ENCODE data around the gene NRN1L. TPM values are rescaled to one million over a fixed set of nuclear protein-coding genes. Genes with fewer than 3 reads are reported as not detected.
A peak's percentile ranks its signal among the peaks of the same experiment; 100 is the strongest.

Gene NRN1L
- total and polyA plus RNA-seq, 2 donors (not counting 3 experiments of a cell fraction or from before 2014, with no cell fraction given), result 0.37 TPM; not detected in 1

DNA sequence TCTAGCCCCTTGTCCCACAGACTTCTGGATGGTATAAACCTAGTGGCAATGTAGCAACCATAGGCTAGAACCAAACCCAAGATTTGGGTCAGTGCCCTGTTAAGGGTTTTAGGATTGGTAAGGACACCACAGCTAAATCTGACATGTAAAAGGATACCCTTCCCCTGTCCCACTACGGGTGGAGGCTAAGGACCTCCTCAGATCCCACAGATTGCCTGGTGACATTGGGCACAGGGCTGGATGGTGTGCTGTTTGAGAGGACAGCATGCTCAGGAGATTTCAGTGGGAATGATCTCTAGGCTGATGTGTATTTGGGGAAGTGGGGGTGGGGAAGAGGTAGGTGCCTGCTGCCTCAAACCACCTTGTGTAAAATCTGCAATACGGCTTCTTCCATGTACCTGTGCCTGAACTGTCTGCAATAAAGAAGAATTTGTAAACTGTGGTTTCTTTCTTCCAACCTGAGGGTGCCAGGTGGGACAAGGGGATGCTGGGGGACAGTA, 12.5 kb upstream of the NRN1L start:
- no TSS peak for BruUV-seq (replicated peaks)
- no peaks in the 10 kb centered on the region for H3K27me3 ChIP-seq (ENCODE audit: control insufficient read depth in 2 of 2, insufficient read depth in 2 of 2, low read length in 2 of 2)
- intact Hi-C loops (cut with micrococcal nuclease) (loop anchor here (2.0 kb wide), 3 partner anchors 25 to 199 kb away; partner anchors contain the start of genes CENPT and NUTF2), dilution Hi-C loops (cut with MboI; ENCODE audit: extremely low pct_ligation_motif_present, low sequenced_read_pairs) (no loop called here)
- no peak for DNase-seq (ENCODE audit: low read depth, low spot score)
- H3K27ac ChIP-seq (ENCODE audit: insufficient read depth, low read depth, low read length), result peak overlapping the region; percentile 40
- TF ChIP-seq MYC (IDR thresholded peaks at IDR 0.05; ENCODE audit: low read depth, low read length), result no peak
- TF ChIP-seq JUN (IDR thresholded peaks at IDR 0.05; ENCODE audit: borderline replicate concordance, insufficient read depth, insufficient read length, low read depth), result no peak
- no peaks in the 10 kb centered on the region for H4K20me1 ChIP-seq (replicated peaks; ENCODE audit: control insufficient read depth, extremely low read depth, insufficient read depth, low read length)
- no peaks in the 10 kb centered on the region for H3K9me3 ChIP-seq (replicated peaks; ENCODE audit: control insufficient read depth, insufficient read depth, low read length)
- peak overlapping the region; percentile 28 for H3K9ac ChIP-seq (replicated peaks; ENCODE audit: extremely low read depth, insufficient read depth, low read length)
- H3K79me2 ChIP-seq (ENCODE audit: control insufficient read depth, insufficient read depth, low read length), result peaks cover 35% of the 10 kb centered on the region
- no peak overlapping the region for H2AFZ ChIP-seq (ENCODE audit: low read depth, low read length)
- no peak overlapping the region for H3K4me2 ChIP-seq (ENCODE audit: insufficient read depth, low read length)
- POLR2A ChIA-PET, result no interaction called here
- peaks cover 15% of the 10 kb centered on the region for H3K4me1 ChIP-seq (ENCODE audit: control insufficient read depth, extremely low read depth, insufficient read depth, low read length)
- H3K9me1 ChIP-seq (replicated peaks; ENCODE audit: control insufficient read depth, extremely low read depth, insufficient read depth, low read length), result no peaks in the 10 kb centered on the region
- H3K36me3 ChIP-seq (ENCODE audit: control insufficient read depth in 2 of 2, extremely low read depth in 1 of 2, insufficient read depth in 2 of 2, low read length in 2 of 2), result peaks cover 17 to 36% of the 10 kb centered on the region in 2 experiments
- CTCF ChIA-PET, result interaction anchor here (0.6 to 1.8 kb wide), 10 partner anchors 8 to 200 kb away, joined by 3 to 16 read pairs (median 3); partner anchors contain the start of gene NRN1L
- FAIRE-seq, result no peak
- no peak overlapping the region for H3K4me3 ChIP-seq (replicated peaks in 1 of 3; ENCODE audit: insufficient read depth in 1 of 3, low read depth in 1 of 3, low read length in 3 of 3)

DNA sequence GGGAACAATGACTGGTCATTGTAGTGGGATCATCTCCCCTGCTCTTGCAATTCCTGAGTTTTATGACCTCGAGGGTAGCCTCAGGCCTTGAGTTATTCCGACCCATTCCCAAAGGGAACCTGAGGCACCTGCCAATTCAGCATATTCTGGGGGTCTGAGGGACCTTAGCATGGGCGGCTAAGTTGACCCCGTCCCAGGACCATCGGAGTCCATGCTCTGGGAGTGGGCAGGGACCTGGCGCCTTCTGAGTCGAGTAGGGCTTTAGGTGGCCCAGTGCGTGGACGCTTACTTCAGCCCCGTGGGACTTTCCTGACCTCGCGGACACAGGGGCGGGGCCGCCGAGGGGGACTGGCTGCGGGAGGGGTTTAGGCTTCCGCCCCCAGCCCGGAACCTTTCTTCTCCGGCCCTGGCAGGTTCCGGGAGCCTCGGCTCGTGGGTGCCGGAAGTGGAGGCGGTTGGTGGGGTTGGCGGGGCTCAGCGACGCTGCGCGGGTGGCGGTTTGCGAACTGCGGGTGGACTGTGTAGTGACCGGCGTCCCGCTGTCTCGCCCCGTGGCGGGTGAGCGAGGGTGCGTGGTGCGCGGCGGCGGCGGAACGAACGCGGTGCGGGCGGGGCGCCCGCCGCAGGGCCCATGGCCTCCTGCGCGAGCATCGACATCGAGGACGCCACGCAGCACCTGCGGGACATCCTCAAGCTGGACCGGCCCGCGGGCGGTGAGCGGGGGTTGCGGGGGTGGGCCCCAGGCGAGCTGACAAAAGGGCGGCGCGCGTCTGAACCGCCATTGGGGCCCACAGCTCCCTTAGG, 11.9 kb upstream of the NRN1L start, which contains the start of gene EDC4:
EDC4 (plus strand) TSS at position 422 of the 804 bp plus-strand sequence; CDS start at position 632, 210 bp downstream.
- H4K20me1 ChIP-seq (replicated peaks; ENCODE audit: control insufficient read depth, extremely low read depth, insufficient read depth, low read length), result no peaks in the 10 kb centered on the region
- H3K9ac ChIP-seq (replicated peaks; ENCODE audit: extremely low read depth, insufficient read depth, low read length), result peak within 1 kb of the TSS; percentile 91
- peak within 1 kb of the TSS; percentile 92 for H2AFZ ChIP-seq (ENCODE audit: low read depth, low read length)
- intact Hi-C loops (cut with micrococcal nuclease), result loop anchor here (2.0 kb wide), 3 partner anchors 26 to 200 kb away; partner anchors contain the start of genes CENPT and NUTF2
- dilution Hi-C loops (cut with MboI; ENCODE audit: extremely low pct_ligation_motif_present, low sequenced_read_pairs), result no loop called here
- ChIA-PET POLR2A (interaction anchor here (0.9 kb wide), 1 partner anchor 26 kb away, joined by 3 read pairs; the partner anchor contains the start of gene NUTF2), CTCF (interaction anchor here (0.5 to 3.2 kb wide), 8 partner anchors 11 to 200 kb away, joined by 3 to 18 read pairs (median 6); no protein-coding TSS in a partner anchor)
- BruUV-seq (replicated peaks), result no TSS peak
- H3K79me2 ChIP-seq (ENCODE audit: control insufficient read depth, insufficient read depth, low read length), result peaks cover 35% of the 10 kb centered on the region
- H3K4me2 ChIP-seq (ENCODE audit: insufficient read depth, low read length), result peak within 1 kb of the TSS; percentile 79
- DNase-seq (ENCODE audit: low read depth, low spot score) (peak; percentile 78), FAIRE-seq (peak; percentile 82)
- peak within 1 kb of the TSS; percentile 40 for H3K27ac ChIP-seq (ENCODE audit: insufficient read depth, low read depth, low read length)
- no peaks in the 10 kb centered on the region for H3K9me3 ChIP-seq (replicated peaks; ENCODE audit: control insufficient read depth, insufficient read depth, low read length)
- peaks cover 20 to 39% of the 10 kb centered on the region in 2 experiments for H3K36me3 ChIP-seq (ENCODE audit: control insufficient read depth in 2 of 2, extremely low read depth in 1 of 2, insufficient read depth in 2 of 2, low read length in 2 of 2)
- TF ChIP-seq POLR2A (IDR thresholded peaks at IDR 0.05; ENCODE audit: low read depth, low read length) (peak; percentile 91), POLR2AphosphoS5 (IDR thresholded peaks at IDR 0.05; ENCODE audit: insufficient read depth, low read depth, low read length) (peak; percentile 96), FOS (IDR thresholded peaks at IDR 0.05; ENCODE audit: borderline replicate concordance, insufficient read depth, low read length) (no peak), EZH2 (IDR thresholded peaks at IDR 0.05; ENCODE audit: borderline replicate concordance, low read depth, low read length, severe bottlenecking) (no peak), MYC (IDR thresholded peaks at IDR 0.05; ENCODE audit: low read depth, low read length) (no peak), JUN (IDR thresholded peaks at IDR 0.05; ENCODE audit: borderline replicate concordance, insufficient read depth, insufficient read length, low read depth) (no peak), GATA2 (IDR thresholded peaks at IDR 0.05; ENCODE audit: insufficient read depth, insufficient read length, low read depth, low read length) (no peak)
- TF ChIP-seq, protein P1, sequence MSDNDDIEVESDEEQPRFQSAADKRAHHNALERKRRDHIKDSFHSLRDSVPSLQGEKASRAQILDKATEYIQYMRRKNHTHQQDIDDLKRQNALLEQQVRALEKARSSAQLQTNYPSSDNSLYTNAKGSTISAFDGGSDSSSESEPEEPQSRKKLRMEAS (IDR thresholded peaks at IDR 0.05; ENCODE audit: insufficient read depth, insufficient read length), result peak; percentile 12
- TF ChIP-seq, protein P2, sequence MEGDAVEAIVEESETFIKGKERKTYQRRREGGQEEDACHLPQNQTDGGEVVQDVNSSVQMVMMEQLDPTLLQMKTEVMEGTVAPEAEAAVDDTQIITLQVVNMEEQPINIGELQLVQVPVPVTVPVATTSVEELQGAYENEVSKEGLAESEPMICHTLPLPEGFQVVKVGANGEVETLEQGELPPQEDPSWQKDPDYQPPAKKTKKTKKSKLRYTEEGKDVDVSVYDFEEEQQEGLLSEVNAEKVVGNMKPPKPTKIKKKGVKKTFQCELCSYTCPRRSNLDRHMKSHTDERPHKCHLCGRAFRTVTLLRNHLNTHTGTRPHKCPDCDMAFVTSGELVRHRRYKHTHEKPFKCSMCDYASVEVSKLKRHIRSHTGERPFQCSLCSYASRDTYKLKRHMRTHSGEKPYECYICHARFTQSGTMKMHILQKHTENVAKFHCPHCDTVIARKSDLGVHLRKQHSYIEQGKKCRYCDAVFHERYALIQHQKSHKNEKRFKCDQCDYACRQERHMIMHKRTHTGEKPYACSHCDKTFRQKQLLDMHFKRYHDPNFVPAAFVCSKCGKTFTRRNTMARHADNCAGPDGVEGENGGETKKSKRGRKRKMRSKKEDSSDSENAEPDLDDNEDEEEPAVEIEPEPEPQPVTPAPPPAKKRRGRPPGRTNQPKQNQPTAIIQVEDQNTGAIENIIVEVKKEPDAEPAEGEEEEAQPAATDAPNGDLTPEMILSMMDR (IDR thresholded peaks at IDR 0.05; ENCODE audit: extremely low read depth in 1 of 2, insufficient read depth in 1 of 2, low read depth in 1 of 2, low read length in 2 of 2), result no peak
- peak within 1 kb of the TSS; percentile 66 to 79 (median 67) for H3K4me3 ChIP-seq (replicated peaks in 1 of 3; ENCODE audit: insufficient read depth in 1 of 3, low read depth in 1 of 3, low read length in 3 of 3)
- H3K27me3 ChIP-seq (ENCODE audit: control insufficient read depth in 2 of 2, insufficient read depth in 2 of 2, low read length in 2 of 2), result no peaks in the 10 kb centered on the region
- peaks cover 15% of the 10 kb centered on the region for H3K4me1 ChIP-seq (ENCODE audit: control insufficient read depth, extremely low read depth, insufficient read depth, low read length)
- no peaks in the 10 kb centered on the region for H3K9me1 ChIP-seq (replicated peaks; ENCODE audit: control insufficient read depth, extremely low read depth, insufficient read depth, low read length)
